GM12873 (cell line): Measurements from ENCODE around the gene LTBP3.

Source experiments
- CTCF ChIP-seq: IDR thresholded peaks from 2 replicates; pipeline ENCODE4 v1.5.1; 2012; ENCODE audit warnings: low read depth, mild to moderate bottlenecking, moderate library complexity, low read length, control low read depth; ENCODE audit not compliant: insufficient read depth; ENCODE audit errors: missing control alignments

The LTBP3 gene

GRCh38 chr11:65563601-65564000 is 5.4 kb upstream of the LTBP3 start:
- TF ChIP-seq CTCF = no peak

GRCh38 chr11:65562788-65563187 is 4.6 kb upstream of the LTBP3 start:
- no peak for TF ChIP-seq CTCF

GRCh38 chr11:65562020-65562419 is 3.9 kb upstream of the LTBP3 start:
- TF ChIP-seq CTCF = no peak

- no peak for TF ChIP-seq CTCF
Observed at GRCh38 chr11:65560555-65561418, 2.6 kb upstream of the LTBP3 start.

- TF ChIP-seq CTCF = no peak
Observed at GRCh38 chr11:65559951-65560537, 1.9 kb upstream of the LTBP3 start.

- TF ChIP-seq CTCF = no peak
Observed at GRCh38 chr11:65559535-65559934, 1.4 kb upstream of the LTBP3 start.

- no peak for TF ChIP-seq CTCF
Observed at GRCh38 chr11:65558930-65559509, 861 bp upstream of the LTBP3 start.
